DOHH2 (cell line): ENCODE data around the gene KCTD14.

Experiments
- H3F3A ChIP-seq: fragments of 200-600 bp; sonication (generic), shearing (Covaris generic); 2 replicates; pipeline ENCODE4 v1.6.0; 2016; ENCODE audit warnings: antibody characterized with exemption, mild to moderate bottlenecking; ENCODE audit not compliant: control insufficient read depth, insufficient read depth
- H3K27ac ChIP-seq: fragments of 200-600 bp; sonication (generic); 2 replicates; pipeline ENCODE4 v1.5.1; 2014; ENCODE audit warnings: low read depth, mild to moderate bottlenecking, low read length, moderate library complexity
- H3K27me3 ChIP-seq: fragments of 200-600 bp; sonication (generic); 2 replicates; pipeline ENCODE4 v1.6.1; 2014; ENCODE audit warnings: mild to moderate bottlenecking, low read length, mixed read lengths; ENCODE audit not compliant: control insufficient read depth
- H3K36me3 ChIP-seq: fragments of 200-600 bp; sonication (generic); 2 replicates; pipeline ENCODE4 v1.6.1; 2014; ENCODE audit warnings: mild to moderate bottlenecking, low read length, moderate library complexity, mixed read lengths; ENCODE audit not compliant: control insufficient read depth
- H3K4me1 ChIP-seq: fragments of 200-600 bp; sonication (generic); 2 replicates; pipeline ENCODE4 v1.6.1; 2014; ENCODE audit warnings: mild to moderate bottlenecking, low read length, mixed read lengths; ENCODE audit not compliant: control insufficient read depth
- H3K4me2 ChIP-seq: fragments of 200-600 bp; sonication (generic); 2 replicates; pipeline ENCODE4 v1.6.0; 2014; ENCODE audit warnings: mild to moderate bottlenecking, low read length, moderate library complexity
- H3K4me3 ChIP-seq: fragments of 200-600 bp; sonication (generic); 2 replicates; pipeline ENCODE4 v1.5.1; 2014; ENCODE audit warnings: mild to moderate bottlenecking, low read length, mixed read lengths
- H3K79me2 ChIP-seq: fragments of 200-600 bp; sonication (generic); 2 replicates; pipeline ENCODE4 v1.6.1; 2014; ENCODE audit warnings: mild to moderate bottlenecking, low read length, mixed read lengths; ENCODE audit not compliant: control insufficient read depth
- H3K9me2 ChIP-seq: fragments of 200-600 bp; sonication (generic); replicated peaks from 2 replicates; pipeline ENCODE4 v1.6.1; 2014; ENCODE audit warnings: mild to moderate bottlenecking, low read length, mixed read lengths; ENCODE audit not compliant: control insufficient read depth
- H3K9me3 ChIP-seq: fragments of 200-600 bp; sonication (generic); 2 replicates; pipeline ENCODE4 v1.6.1; 2014; ENCODE audit warnings: antibody characterized with exemption, low read length, mixed read lengths; ENCODE audit not compliant: control insufficient read depth, insufficient read depth
- H4K20me1 ChIP-seq: fragments of 200-600 bp; sonication (generic); 2 replicates; pipeline ENCODE4 v1.6.0; 2014; ENCODE audit warnings: low read depth, mild to moderate bottlenecking, antibody characterized with exemption, low read length, moderate library complexity; ENCODE audit not compliant: control insufficient read depth, insufficient read depth
- CTCF ChIP-seq: fragments of 200-600 bp; sonication (generic); IDR thresholded peaks from one replicate; pipeline ENCODE4 v1.5.1; 2014; ENCODE audit warnings: antibody characterized with exemption, mild to moderate bottlenecking, low read depth, low read length; ENCODE audit not compliant: poor library complexity, severe bottlenecking
- EZH2phosphoT487 ChIP-seq: fragments of 200-600 bp; sonication (generic); IDR thresholded peaks from 2 replicates; pipeline ENCODE4 v1.6.1; 2017; ENCODE audit warnings: borderline replicate concordance, mild to moderate bottlenecking, antibody characterized with exemption, low read length, moderate library complexity, mixed read lengths

The KCTD14 gene

GRCh38 chr11:78070621-78071020, 47.5 kb upstream of the KCTD14 start:
- Histone ChIP-seq H3K79me2 (peaks cover 20% of the 10 kb centered on the region), H3K4me2 (no peak overlapping the region), H3K27ac (no peak overlapping the region), H4K20me1 (no peaks in the 10 kb centered on the region), H3F3A (no peaks in the 10 kb centered on the region), H3K4me1 (no peaks in the 10 kb centered on the region), H3K36me3 (peaks cover 32% of the 10 kb centered on the region), H3K27me3 (no peaks in the 10 kb centered on the region), H3K4me3 (no peak overlapping the region), H3K9me3 (no peaks in the 10 kb centered on the region), H3K9me2 (no peaks in the 10 kb centered on the region)
- TF ChIP-seq EZH2phosphoT487 (no peak), CTCF (no peak)

GRCh38 chr11:78069465-78069864, 46.4 kb upstream of the KCTD14 start:
- Histone ChIP-seq H3K4me1 (no peaks in the 10 kb centered on the region), H3K9me2 (no peaks in the 10 kb centered on the region), H3K27ac (no peak overlapping the region), H3K4me3 (no peak overlapping the region), H3K36me3 (peaks cover 32% of the 10 kb centered on the region), H3K4me2 (no peak overlapping the region), H3K27me3 (no peaks in the 10 kb centered on the region), H4K20me1 (no peaks in the 10 kb centered on the region), H3F3A (no peaks in the 10 kb centered on the region), H3K9me3 (no peaks in the 10 kb centered on the region), H3K79me2 (peaks cover 8% of the 10 kb centered on the region)
- TF ChIP-seq EZH2phosphoT487, result no peak
- TF ChIP-seq CTCF, result no peak

- TF ChIP-seq CTCF (no peak), EZH2phosphoT487 (no peak)
- H3K9me3 ChIP-seq, result no peaks in the 10 kb centered on the region
These were observed 44.6 kb upstream of the KCTD14 start for GRCh38 chr11:78067704-78068103.

DNA sequence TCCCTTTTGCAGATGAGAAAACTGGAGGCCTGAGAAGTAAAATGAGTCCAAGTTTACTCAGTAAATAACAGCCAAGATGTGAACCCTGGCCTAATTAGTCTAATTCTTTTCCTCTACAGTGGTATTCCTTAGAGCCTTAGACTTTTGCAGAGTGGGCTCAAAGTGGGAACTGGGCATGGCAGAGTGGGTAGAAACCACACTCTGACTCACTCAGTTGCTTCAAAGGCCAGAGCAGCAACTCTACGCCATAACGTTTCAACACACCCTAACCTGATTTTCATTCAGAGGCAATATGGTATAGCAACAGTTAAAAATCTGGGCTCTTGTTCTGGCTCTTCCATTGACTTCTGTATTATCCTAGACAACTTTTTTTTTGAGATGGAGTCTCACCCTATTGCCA, 43.4 kb upstream of the KCTD14 start:
- no peak for TF ChIP-seq EZH2phosphoT487
- TF ChIP-seq CTCF, result no peak

More at GRCh38 chr11:78067704-78068103, 44.6 kb upstream of the KCTD14 start:
- no peak overlapping the region for H3K4me3 ChIP-seq
- H3K36me3 ChIP-seq, result peaks cover 30% of the 10 kb centered on the region
- no peaks in the 10 kb centered on the region for H3F3A ChIP-seq
- H3K9me2 ChIP-seq, result no peaks in the 10 kb centered on the region
- no peaks in the 10 kb centered on the region; the same call in 1 of the 2 replicates for H3K79me2 ChIP-seq
- no peak overlapping the region for H3K27ac ChIP-seq
- no peaks in the 10 kb centered on the region for H4K20me1 ChIP-seq
- no peaks in the 10 kb centered on the region for H3K4me1 ChIP-seq
- H3K27me3 ChIP-seq, result no peaks in the 10 kb centered on the region
- H3K4me2 ChIP-seq, result no peak overlapping the region

More for the DNA sequence above, 43.4 kb upstream of the KCTD14 start:
- Histone ChIP-seq H3K27ac (no peak overlapping the region), H3K9me2 (no peaks in the 10 kb centered on the region), H3K4me2 (no peak overlapping the region), H3K4me3 (no peak overlapping the region), H3K79me2 (no peaks in the 10 kb centered on the region), H3K36me3 (peaks cover 25% of the 10 kb centered on the region), H3K4me1 (no peaks in the 10 kb centered on the region), H3K27me3 (no peaks in the 10 kb centered on the region), H3K9me3 (no peaks in the 10 kb centered on the region), H4K20me1 (no peaks in the 10 kb centered on the region), H3F3A (no peaks in the 10 kb centered on the region)
